HEK293 (cell line): ENCODE results near the gene NEO1.

Experiments
- ZNF23 ChIP-seq: fragments of 450-650 bp; formaldehyde crosslinking; IDR thresholded peaks from 2 replicates; pipeline ENCODE4 v1.5.1; 2016; ENCODE audit warnings: missing biosample characterization, missing genetic modification characterization, borderline replicate concordance
- ZNF510 ChIP-seq: fragments of 450-650 bp; formaldehyde crosslinking; IDR thresholded peaks from 2 replicates; pipeline ENCODE4 v1.5.1; 2018; ENCODE audit warnings: mild to moderate bottlenecking, missing genetic modification characterization, missing biosample characterization; ENCODE audit not compliant: insufficient replicate concordance

- no peak for TF ChIP-seq ZNF23
- no peak for TF ChIP-seq ZNF510 (tag by site-specific recombination)
These were observed 32.6 kb upstream of the NEO1 start for GRCh38 chr15:73019601-73020146.
